Activated naive CD4-positive, alpha-beta T cell treated with anti-CD3 and anti-CD28 coated beads, Interleukin-2, amount 50 U/mL, for 24 hours (primary cell): Measurements from ENCODE around the gene FAM20B.
A peak's percentile ranks its signal among the peaks of the same experiment; 100 is the strongest.

Experiments used
- H3K27ac Mint-ChIP-seq: one replicate; pipeline ENCODE4 v1.8.0; 2021; ENCODE audit warnings: mild to moderate bottlenecking, mixed read lengths
- H3K27me3 Mint-ChIP-seq: one replicate; pipeline ENCODE4 v1.8.0; 2021; ENCODE audit warnings: mixed read lengths
- H3K36me3 Mint-ChIP-seq: one replicate; pipeline ENCODE4 v1.8.0; 2021; ENCODE audit warnings: mixed read lengths
- H3K4me1 Mint-ChIP-seq: one replicate; pipeline ENCODE4 v1.8.0; 2021; ENCODE audit warnings: mixed read lengths
- H3K4me3 Mint-ChIP-seq: one replicate; pipeline ENCODE4 v1.8.0; 2021; ENCODE audit warnings: mild to moderate bottlenecking, mixed read lengths
- H3K9me3 Mint-ChIP-seq: one replicate; pipeline ENCODE4 v1.8.0; 2021; ENCODE audit warnings: mixed read lengths

The FAM20B gene

GRCh38 chr1:179058487-179059483 is 33.1 kb downstream of the FAM20B start:
- no peaks in the 10 kb centered on the region for H3K4me1 Mint-ChIP-seq
- H3K27ac Mint-ChIP-seq: peak overlapping the region; percentile 18
- no peaks in the 10 kb centered on the region for H3K27me3 Mint-ChIP-seq
- H3K4me3 Mint-ChIP-seq: no peak overlapping the region
- H3K9me3 Mint-ChIP-seq: peaks cover 4% of the 10 kb centered on the region
- peaks cover 29% of the 10 kb centered on the region for H3K36me3 Mint-ChIP-seq

DNA sequence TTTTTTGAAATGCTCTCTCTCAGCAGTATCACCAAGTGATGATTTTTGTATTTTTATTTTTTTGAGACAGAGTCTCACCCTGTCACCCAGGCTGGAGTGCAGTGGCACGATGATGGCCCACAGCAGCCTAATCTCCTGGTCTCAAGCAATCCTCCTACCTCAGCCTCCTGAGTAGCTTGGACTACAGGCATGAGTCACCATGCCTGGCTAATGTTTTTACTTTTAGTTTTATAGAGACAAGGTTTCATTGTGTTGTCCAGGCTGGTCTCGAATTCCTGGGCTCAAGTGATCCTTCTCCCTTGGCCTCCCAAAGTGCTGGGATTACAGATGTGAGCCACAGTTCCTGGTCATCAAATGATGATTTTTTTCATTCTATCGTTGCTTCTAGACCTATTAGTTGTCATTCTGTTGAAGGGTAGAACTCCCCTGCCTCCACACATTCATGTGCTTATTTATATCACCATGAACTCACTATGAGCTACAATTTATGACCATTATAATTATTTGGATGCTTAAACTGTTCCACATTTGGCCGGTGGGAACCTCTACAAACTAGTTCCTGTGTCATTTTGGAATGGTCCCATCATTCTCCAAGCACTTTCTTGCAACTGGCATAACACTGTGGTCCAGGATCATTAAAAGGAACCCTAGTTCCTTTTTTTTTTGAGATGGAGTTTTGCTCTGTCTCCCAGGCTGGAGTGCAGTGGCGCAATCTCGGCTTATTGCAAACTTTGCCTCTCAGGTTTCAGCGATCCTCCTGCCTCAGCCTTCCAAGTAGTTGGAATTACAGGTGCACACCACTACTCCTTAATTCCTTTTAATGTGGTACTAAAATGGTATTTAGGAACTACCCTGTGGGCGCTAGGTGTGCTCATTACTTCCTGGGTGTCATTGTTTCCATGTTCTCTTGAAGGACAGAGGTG is 35.9 kb downstream of the FAM20B start:
- Mint-ChIP-seq H3K4me1 (no peaks in the 10 kb centered on the region), H3K36me3 (peaks cover 15% of the 10 kb centered on the region)

DNA sequence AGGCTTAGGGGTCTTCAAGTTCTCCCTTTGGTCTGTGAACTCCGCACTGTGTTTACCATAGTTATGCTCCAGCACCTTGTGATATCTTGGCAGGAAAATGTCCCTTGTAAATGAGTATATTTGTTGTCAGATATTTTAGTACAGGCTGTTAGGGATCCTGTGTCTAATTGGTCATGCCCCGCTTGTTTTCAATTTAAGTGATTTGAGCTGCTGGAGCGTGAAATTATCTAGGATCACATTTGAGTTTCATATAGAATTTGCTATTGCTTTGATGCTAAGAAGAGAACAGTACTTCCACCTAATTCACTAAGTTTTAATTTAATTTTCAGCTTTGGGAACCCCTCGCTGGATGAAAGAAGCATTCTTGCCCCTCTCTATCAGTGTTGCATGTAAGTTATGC is 40.8 kb downstream of the FAM20B start:
- Mint-ChIP-seq H3K4me3 (no peak overlapping the region), H3K27ac (no peak overlapping the region), H3K27me3 (no peaks in the 10 kb centered on the region), H3K36me3 (peaks cover 5% of the 10 kb centered on the region), H3K4me1 (no peaks in the 10 kb centered on the region), H3K9me3 (no peaks in the 10 kb centered on the region)

More for the DNA sequence above, 35.9 kb downstream of the FAM20B start:
- no peaks in the 10 kb centered on the region for H3K27me3 Mint-ChIP-seq
- H3K27ac Mint-ChIP-seq: no peak overlapping the region
- H3K4me3 Mint-ChIP-seq: no peak overlapping the region
- no peaks in the 10 kb centered on the region for H3K9me3 Mint-ChIP-seq

DNA sequence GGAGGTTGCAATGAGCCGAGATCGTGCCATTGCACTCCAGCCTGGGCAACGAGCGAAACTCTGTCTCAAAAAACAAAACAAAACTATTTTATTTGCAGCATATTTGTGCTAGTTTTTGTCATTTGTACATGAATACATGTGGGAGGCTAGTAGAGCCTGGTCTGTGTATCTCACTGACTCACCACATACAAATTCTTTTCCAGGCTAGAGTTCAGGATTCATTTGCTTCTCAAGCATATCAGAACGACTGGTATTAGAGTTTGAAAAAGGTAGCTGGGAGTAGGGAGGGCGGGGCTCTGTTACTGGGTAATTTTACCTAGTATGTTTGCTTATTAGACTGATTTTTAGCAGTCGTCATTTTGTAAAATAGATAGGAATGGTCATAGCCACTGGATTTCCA is 51.7 kb downstream of the FAM20B start:
- Mint-ChIP-seq H3K4me1 (peaks cover 17% of the 10 kb centered on the region), H3K27ac (no peak overlapping the region), H3K36me3 (peaks cover 2% of the 10 kb centered on the region), H3K27me3 (no peaks in the 10 kb centered on the region), H3K9me3 (no peaks in the 10 kb centered on the region), H3K4me3 (no peak overlapping the region)

GRCh38 chr1:179079113-179079761 is 53.5 kb downstream of the FAM20B start:
- no peak overlapping the region for H3K4me3 Mint-ChIP-seq
- peak overlapping the region; percentile 24 for H3K27ac Mint-ChIP-seq
- no peaks in the 10 kb centered on the region for H3K27me3 Mint-ChIP-seq
- H3K4me1 Mint-ChIP-seq: peaks cover 23% of the 10 kb centered on the region
- no peaks in the 10 kb centered on the region for H3K9me3 Mint-ChIP-seq
- H3K36me3 Mint-ChIP-seq: no peaks in the 10 kb centered on the region

- Mint-ChIP-seq H3K4me1 (peaks cover 28% of the 10 kb centered on the region), H3K36me3 (no peaks in the 10 kb centered on the region), H3K4me3 (peak overlapping the region; percentile 97)
Measured at GRCh38 chr1:179080866-179081686, 55.4 kb downstream of the FAM20B start.

DNA sequence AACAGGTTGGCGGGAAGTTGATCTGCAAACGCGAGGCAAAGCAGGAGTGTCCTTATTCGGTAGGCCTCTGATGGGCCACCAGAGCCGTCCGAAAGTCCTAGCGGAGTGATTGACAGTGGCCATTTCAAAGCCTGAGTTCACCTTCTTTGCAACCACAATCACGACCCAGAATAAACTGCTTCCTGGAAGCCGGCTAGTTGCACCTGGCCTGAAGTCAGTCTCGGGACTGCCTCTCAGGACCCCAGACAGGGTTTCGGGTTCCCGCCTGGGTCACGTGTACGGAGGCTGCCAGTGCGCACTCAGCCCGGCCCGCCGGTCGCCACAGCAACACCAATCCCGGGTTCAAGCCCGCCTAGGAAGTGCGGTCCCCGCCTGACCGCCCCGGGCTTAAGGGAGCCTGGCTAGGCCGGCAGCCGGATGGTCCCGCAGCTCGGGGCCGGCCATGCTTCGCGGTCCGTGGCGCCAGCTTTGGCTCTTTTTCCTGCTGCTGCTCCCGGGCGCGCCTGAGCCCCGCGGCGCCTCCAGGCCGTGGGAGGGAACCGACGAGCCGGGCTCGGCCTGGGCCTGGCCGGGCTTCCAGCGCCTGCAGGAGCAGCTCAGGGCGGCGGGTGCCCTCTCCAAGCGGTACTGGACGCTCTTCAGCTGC is 56.1 kb downstream of the FAM20B start, which contains the start of gene TOR3A:
TOR3A (plus strand) TSS at position 384 of the 646 bp plus-strand sequence; CDS start at position 443, 59 bp downstream.
- Mint-ChIP-seq H3K4me1 (peaks cover 28% of the 10 kb centered on the region), H3K36me3 (peaks cover 2% of the 10 kb centered on the region), H3K9me3 (no peaks in the 10 kb centered on the region), H3K27me3 (no peaks in the 10 kb centered on the region), H3K27ac (peak within 1 kb of the TSS; percentile 97), H3K4me3 (peak within 1 kb of the TSS; percentile 97)

More at GRCh38 chr1:179080866-179081686, 55.4 kb downstream of the FAM20B start:
- Mint-ChIP-seq H3K9me3 (no peaks in the 10 kb centered on the region), H3K27ac (peak overlapping the region; percentile 48), H3K27me3 (no peaks in the 10 kb centered on the region)

DNA sequence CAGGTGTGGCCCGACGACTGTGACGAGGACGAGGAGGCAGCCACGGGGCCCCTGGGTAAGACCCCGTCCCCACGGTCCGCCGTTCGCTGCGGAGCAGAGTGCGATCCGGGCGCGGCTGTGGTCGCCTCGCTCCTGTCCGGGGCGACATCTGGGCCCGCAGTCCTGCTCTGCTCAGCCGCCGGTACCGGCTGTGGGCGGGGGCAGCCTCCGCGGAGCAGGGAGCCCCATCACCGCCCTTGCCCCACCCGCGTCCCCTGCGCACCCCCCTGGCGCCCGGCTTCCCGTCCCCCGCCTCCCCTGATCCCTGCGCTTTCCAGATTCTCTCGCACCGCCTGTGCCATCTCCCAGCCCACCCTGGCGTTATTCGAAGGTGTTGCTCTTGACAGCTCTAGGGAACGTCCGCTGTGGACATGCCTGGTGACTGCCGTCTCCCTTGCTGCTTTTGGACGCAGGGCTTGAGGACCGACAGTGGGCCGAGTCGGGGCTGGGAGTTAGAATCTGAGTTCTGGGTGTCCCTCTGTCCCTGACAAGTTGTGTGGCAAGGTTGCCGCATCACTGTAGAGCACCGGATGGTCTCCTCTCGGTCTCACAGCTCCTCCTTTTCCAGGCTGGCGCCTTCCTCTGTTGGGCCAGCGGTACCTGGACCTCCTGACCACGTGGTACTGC is 56.8 kb downstream of the FAM20B start:
- H3K4me3 Mint-ChIP-seq: peak overlapping the region; percentile 97
- peaks cover 28% of the 10 kb centered on the region for H3K4me1 Mint-ChIP-seq
- H3K27ac Mint-ChIP-seq: peak overlapping the region; percentile 97
- no peaks in the 10 kb centered on the region for H3K27me3 Mint-ChIP-seq
- peaks cover 2% of the 10 kb centered on the region for H3K36me3 Mint-ChIP-seq
- no peaks in the 10 kb centered on the region for H3K9me3 Mint-ChIP-seq

GRCh38 chr1:179082999-179083335 is 57.3 kb downstream of the FAM20B start:
- H3K27me3 Mint-ChIP-seq: no peaks in the 10 kb centered on the region
- no peaks in the 10 kb centered on the region for H3K9me3 Mint-ChIP-seq
- H3K4me3 Mint-ChIP-seq: peak overlapping the region; percentile 97
- peaks cover 2% of the 10 kb centered on the region for H3K36me3 Mint-ChIP-seq
- peaks cover 28% of the 10 kb centered on the region for H3K4me1 Mint-ChIP-seq
- H3K27ac Mint-ChIP-seq: peak overlapping the region; percentile 97

DNA sequence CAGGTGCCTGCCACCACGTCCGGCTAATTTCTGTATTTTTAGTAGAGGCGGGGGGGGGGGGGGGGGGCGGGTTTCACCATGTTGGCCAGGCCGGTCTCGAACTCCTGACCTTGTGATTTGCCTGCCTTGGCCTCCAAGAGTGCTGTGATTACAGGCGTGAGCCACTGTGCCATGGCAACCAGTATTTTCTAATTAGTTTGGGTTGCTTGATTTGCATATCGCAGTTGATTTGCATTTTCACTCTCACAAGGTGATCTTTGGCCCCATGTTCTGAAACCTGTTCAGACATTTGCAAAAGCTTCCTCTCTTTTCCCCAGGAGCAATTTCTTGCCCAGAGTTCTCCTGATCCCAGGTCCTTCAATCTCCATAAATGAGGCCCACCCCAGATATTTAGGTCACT is 57.8 kb downstream of the FAM20B start:
- H3K36me3 Mint-ChIP-seq: peaks cover 2% of the 10 kb centered on the region
- peaks cover 28% of the 10 kb centered on the region for H3K4me1 Mint-ChIP-seq
- no peaks in the 10 kb centered on the region for H3K27me3 Mint-ChIP-seq
- peak overlapping the region; percentile 68 for H3K27ac Mint-ChIP-seq
- no peaks in the 10 kb centered on the region for H3K9me3 Mint-ChIP-seq
- H3K4me3 Mint-ChIP-seq: peak overlapping the region; percentile 71

DNA sequence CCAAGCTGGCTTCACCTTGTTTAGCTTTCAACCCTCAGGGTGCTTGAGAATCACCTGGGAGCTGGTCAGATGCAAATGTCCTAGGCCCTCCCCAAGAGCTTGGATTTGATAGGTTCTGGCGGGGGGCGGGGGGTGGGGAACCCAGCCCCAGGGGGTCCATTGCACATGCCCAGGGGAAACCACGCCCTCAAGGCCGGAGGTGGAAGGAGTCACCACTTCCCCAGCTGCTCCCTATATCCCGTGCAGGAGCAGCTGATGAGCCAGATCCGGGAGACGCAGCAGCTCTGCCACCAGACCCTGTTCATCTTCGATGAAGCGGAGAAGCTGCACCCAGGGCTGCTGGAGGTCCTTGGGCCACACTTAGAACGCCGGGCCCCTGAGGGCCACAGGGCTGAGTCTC is 62.0 kb downstream of the FAM20B start:
- Mint-ChIP-seq H3K9me3 (no peaks in the 10 kb centered on the region), H3K27me3 (no peaks in the 10 kb centered on the region), H3K4me3 (no peak overlapping the region), H3K27ac (no peak overlapping the region), H3K36me3 (peaks cover 2% of the 10 kb centered on the region), H3K4me1 (peaks cover 11% of the 10 kb centered on the region)

GRCh38 chr1:179089827-179090482 is 64.3 kb downstream of the FAM20B start:
- H3K4me3 Mint-ChIP-seq: no peak overlapping the region
- no peaks in the 10 kb centered on the region for H3K27me3 Mint-ChIP-seq
- H3K36me3 Mint-ChIP-seq: peaks cover 6% of the 10 kb centered on the region
- H3K9me3 Mint-ChIP-seq: no peaks in the 10 kb centered on the region
- no peaks in the 10 kb centered on the region for H3K4me1 Mint-ChIP-seq
- H3K27ac Mint-ChIP-seq: no peak overlapping the region

GRCh38 chr1:179090522-179090921 is 64.8 kb downstream of the FAM20B start:
- Mint-ChIP-seq H3K27ac (no peak overlapping the region), H3K9me3 (no peaks in the 10 kb centered on the region), H3K27me3 (no peaks in the 10 kb centered on the region), H3K4me1 (no peaks in the 10 kb centered on the region), H3K36me3 (peaks cover 6% of the 10 kb centered on the region), H3K4me3 (no peak overlapping the region)
